Measurements from ENCODE around the gene RBMXL2. TPM values are rescaled to one million over a fixed set of nuclear protein-coding genes. Genes with fewer than 3 reads are reported as not detected.

RBMXL2 gene
- total RNA-seq, 4 donors from 2014 or later, result 0.27 to 0.33 TPM; not detected in 2

DNA sequence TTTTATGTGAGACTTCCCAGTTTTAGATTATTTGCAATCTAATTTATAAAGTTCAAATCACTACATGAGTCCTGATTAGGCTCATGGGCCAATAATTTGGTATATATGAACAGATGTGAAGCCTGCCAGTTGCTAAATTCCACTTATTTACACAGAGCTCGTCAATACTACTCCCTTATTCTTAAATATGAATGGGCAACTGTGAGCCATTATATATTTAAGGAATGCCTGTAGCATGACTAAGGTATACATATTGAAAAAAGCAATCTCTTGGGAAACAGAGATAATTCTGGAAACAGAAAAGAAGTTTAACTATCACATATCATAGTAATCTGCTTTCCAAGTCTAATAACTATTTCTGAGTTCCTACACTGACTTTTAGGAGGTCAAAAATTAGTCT is 27.0 kb downstream of the RBMXL2 start:
- TF ChIP-seq POLR2A (IDR thresholded peaks at IDR 0.05), result no peak
- TF ChIP-seq CTCF (IDR thresholded peaks at IDR 0.05), result no peak
- Histone ChIP-seq H3K36me3 (no peaks in the 10 kb centered on the region), H3K27me3 (no peaks in the 10 kb centered on the region), H3K27ac (no peak overlapping the region), H3K4me3 (replicated peaks in 1 of 3) (no peak overlapping the region), H3K9me3 (no peaks in the 10 kb centered on the region), H3K4me1 (no peaks in the 10 kb centered on the region)
- intact Hi-C loops (cut with DNase I), result no loop called here
- DNase-seq, result no peak
- 40 to 42% methylated on average over 1 of the region's 1 CpG for WGBS, 2 donors

- DNase-seq, result no peak
- H3K27ac ChIP-seq, result no peak overlapping the region
- H3K4me3 ChIP-seq (replicated peaks in 1 of 3), result no peak overlapping the region
- no peak for TF ChIP-seq POLR2A (IDR thresholded peaks at IDR 0.05)
- TF ChIP-seq CTCF (IDR thresholded peaks at IDR 0.05), result no peak
- intact Hi-C loops (cut with DNase I), result no loop called here
- H3K36me3 ChIP-seq, result no peaks in the 10 kb centered on the region
- no peaks in the 10 kb centered on the region for H3K27me3 ChIP-seq
- H3K9me3 ChIP-seq, result no peaks in the 10 kb centered on the region
- WGBS, 2 donors, result 77 to 98% methylated on average over 3 of the region's 3 CpGs
- no peaks in the 10 kb centered on the region for H3K4me1 ChIP-seq
These were observed 27.6 kb downstream of the RBMXL2 start for GRCh38 chr11:7116370-7116769.

GRCh38 chr11:7138051-7138450 is 49.3 kb downstream of the RBMXL2 start:
- H3K4me1 ChIP-seq, result no peaks in the 10 kb centered on the region
- H3K36me3 ChIP-seq, result no peaks in the 10 kb centered on the region
- WGBS, 2 donors, result 40 to 88% methylated on average over 1 of the region's 1 CpG
- H3K27me3 ChIP-seq, result no peaks in the 10 kb centered on the region
- TF ChIP-seq CTCF (IDR thresholded peaks at IDR 0.05) (no peak), POLR2A (IDR thresholded peaks at IDR 0.05) (no peak)
- H3K4me3 ChIP-seq (replicated peaks in 1 of 3), result no peak overlapping the region
- H3K27ac ChIP-seq, result no peak overlapping the region
- no peak for DNase-seq
- intact Hi-C loops (cut with DNase I), result no loop called here
- H3K9me3 ChIP-seq, result no peaks in the 10 kb centered on the region

Other genes with a start within 250 kb of the RBMXL2 start
- not detected for gene OR10A5, start 243.3 kb upstream of the RBMXL2 start, total RNA-seq
- not detected for gene OR10A2, start 225.9 kb upstream of the RBMXL2 start, total RNA-seq
- not detected for gene OR10A4, start 212.4 kb upstream of the RBMXL2 start, total RNA-seq
- 1 to 10 TPM in 1 of 4 donors, under 1 TPM in 1, not detected in 2; 0.54 to 1.2 TPM for gene OR2D2, start 196.5 kb upstream of the RBMXL2 start, total RNA-seq
- not detected for gene OR2D3, start 168.0 kb upstream of the RBMXL2 start, total RNA-seq
- gene ZNF215, start 162.6 kb upstream of the RBMXL2 start, total RNA-seq, result 1 to 10 TPM; 1.7 to 3.5 (median 2.1) TPM
- gene ZNF214, start 68.7 kb upstream of the RBMXL2 start, total RNA-seq, result 1 to 10 TPM; 5.1 to 8.1 (median 6.7) TPM
- under 1 TPM in 2 of 4 donors, not detected in 2; 0.11 to 0.15 TPM for gene NLRP14, start 68.5 kb upstream of the RBMXL2 start, total RNA-seq
- 1 to 10 TPM; 1.3 to 7.6 (median 4.2) TPM for gene SYT9, start 162.9 kb downstream of the RBMXL2 start, total RNA-seq

All from thyroid gland (tissue), 4 donors.